Activated CD8-positive, alpha-beta memory T cell treated with anti-CD3 and anti-CD28 coated beads for 4 hours (primary cell): ENCODE data around the gene SCGB2A2.

ENCODE experiments used
- DNase-seq, 2 donors: peaks; one replicate each; pipeline ENCODE4 v3.0.0-alpha.2; 2020; ENCODE audit warnings: low read depth in 2 of 2

SCGB2A2 gene

DNA sequence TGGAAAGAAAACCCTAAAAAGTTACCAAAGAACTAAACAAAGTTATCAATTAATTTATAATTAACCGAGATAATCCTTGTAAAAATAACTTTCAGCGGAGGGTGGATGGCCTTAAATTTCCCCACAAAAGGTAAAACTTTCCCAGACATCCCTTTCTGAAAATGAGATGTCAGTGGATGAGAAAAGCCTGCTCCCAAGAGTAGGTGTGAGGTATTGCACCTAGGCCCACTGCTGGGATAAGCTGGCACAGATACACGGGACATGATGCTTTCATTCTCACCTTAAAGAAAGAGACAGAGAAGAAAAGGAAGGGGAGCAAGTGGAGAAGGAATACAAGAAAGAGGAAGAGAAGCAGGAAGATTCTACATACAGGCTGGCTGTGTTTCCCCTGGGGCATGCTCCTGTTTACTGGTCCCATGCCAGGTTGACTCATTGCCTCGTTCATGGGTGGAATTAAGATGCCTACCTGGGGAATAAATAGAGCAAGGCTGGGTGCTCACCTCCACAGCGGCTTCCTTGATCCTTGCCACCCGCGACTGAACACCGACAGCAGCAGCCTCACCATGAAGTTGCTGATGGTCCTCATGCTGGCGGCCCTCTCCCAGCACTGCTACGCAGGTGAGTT is at the start of gene SCGB2A2:
Gene SCGB2A2, plus strand, starts transcription at position 505 of the 625 bp plus-strand sequence. Its CDS starts 59 bp downstream, at position 564.
- no peak for DNase-seq

DNA sequence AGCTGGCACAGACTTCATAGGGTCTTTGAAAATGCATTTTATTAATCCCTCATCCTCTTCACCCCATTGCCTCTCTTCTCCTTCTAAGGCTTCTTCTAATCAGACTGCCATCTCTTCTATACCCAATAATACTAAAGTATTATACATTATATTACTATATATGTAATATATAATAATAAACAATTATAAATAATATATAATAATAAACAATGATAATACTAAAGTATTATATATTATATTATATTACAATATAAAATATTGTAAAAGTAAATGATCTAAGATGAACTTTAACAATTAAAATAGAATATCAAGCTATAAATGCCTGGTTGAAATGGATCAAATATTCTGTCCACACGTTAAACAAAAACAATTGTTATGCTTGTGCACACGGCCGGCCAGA is 48.5 kb upstream of the SCGB2A2 start:
- DNase-seq: no peak

DNA sequence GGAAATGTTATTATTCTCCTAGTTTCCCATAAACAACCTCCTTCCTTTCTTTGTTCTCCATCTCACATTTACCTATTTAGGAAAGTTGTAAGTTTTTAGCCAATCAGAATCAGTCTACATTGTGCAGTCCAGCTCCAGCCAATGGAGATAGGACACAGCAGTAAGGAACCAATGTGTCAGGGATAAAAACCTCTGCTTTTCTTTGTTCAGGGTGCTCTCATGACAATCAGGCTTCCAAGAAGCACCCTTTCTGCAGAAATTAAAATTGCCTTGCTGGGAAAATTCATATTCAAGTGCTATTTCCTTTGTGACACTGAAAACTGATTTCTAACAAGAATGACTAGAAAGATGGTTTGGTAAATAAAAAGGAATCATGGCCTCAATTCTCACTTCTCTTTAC is 46.9 kb upstream of the SCGB2A2 start:
- DNase-seq: no peak

DNA sequence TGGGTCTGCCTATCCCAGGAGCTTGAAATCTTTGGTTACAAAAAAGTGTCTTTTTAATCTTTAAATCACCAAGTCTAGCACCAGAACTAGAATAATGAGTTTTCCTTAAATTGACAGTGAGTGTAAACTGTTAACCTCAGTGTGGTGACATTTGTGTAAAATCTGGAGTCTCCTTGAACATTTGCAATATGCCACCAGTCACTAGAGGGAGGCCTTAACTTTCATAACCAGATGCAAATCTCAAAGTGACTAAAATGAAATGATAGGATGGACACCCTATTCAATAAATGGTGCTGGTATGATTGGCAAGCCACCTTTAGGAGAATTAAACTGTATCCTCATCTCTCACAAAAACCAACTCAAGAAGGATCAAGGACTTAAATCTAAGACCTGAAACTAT is 36.2 kb upstream of the SCGB2A2 start:
- no peak for DNase-seq

DNA sequence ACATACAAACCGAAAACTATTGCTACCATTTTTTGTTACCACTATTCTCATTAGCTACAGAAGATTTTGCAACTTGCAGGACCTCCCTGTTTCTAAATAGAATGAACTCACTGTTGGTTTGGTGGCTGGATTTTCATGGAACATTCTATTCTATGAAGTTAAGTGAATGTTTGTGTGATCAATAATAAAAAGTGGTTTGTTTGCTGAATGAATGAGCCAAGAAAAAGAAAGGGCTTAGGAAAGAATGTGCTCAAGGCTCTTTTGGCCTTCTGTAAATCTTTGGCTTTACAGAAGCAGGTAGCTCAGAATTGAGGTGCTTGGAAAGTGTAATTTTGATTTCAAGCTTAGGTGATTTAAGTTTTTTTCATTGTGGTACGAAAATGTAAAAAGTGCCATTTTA is 33.8 kb upstream of the SCGB2A2 start:
- no peak for DNase-seq

DNA sequence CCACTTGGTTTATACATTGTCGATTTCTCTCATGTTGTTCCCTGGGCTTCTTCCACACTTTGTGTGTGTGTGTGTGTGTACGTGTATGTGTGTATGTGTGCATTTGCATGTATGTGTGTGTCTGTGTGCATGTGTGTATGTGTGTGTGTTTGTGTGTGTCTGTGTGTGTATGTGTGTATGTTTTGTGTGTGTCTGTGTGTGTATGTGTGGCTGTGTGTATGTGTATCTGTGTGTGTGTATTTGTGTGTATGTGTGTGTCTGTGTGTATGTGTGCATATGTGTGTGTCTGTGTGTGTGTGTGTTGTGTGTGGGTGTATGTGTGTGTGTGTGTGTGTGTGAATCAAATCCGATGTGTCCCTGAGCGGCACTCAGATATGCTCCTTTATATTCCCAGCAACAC is 32.5 kb upstream of the SCGB2A2 start:
- DNase-seq: no peak

DNA sequence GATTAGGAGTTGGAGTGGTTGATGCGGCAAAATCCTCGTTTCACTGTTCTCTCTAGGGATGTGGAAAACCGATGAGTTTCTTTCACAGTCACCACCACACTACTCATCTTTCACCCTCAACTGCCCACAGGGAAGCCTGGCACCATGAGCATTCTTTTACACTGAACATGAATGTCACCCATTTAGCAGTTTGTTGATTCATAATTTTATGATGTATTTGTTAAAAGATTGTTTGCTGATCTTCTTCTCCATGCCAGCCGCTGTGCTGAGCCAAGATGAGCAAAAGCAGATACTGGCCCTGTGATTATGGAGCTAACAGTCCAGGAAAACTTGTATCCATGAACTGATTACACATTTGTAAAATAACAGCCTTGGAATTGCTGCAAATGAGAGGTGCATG is 31.8 kb upstream of the SCGB2A2 start:
- no peak for DNase-seq

DNA sequence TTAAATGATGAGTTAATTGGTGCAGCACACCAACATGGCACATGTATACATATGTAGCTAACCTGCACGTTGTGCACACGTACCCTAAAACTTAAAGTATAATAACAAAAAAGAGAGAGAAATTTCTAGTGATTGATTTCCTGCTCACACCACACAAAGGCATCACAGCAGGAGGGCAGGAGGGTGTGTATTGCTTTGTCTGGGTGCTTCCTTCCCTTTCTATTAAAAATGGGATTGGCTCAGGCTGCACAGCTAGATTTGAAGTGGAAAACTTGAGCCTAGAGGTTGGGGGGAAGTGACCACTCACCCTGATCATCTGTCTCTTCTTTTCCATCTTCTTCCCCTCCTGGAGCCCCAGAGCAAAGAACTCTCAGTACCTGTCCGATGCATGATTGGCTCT is 28.9 kb upstream of the SCGB2A2 start:
- no peak for DNase-seq

DNA sequence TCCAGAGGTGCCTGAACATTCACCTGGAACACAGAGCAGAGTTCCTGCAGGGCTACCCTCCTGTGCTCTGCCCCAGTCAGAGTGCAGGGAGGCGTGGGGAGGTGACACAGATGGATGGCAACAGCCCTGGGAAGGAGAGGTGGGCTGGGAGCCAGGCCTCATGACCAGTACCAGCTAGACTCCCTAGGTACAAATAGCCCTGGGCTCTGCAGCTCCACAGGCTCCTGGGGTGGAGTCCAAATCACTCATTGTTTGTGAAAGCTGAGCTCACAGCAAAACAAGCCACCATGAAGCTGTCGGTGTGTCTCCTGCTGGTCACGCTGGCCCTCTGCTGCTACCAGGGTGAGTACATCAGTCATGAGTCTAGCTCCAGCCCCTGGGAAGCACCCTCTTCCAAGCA is 27.9 kb upstream of the SCGB2A2 start, which contains the start of gene SCGB1D2:
Gene SCGB1D2, plus strand, starts transcription at position 219 of the 400 bp plus-strand sequence. Its CDS starts 69 bp downstream, at position 288.
- DNase-seq: no peak

DNA sequence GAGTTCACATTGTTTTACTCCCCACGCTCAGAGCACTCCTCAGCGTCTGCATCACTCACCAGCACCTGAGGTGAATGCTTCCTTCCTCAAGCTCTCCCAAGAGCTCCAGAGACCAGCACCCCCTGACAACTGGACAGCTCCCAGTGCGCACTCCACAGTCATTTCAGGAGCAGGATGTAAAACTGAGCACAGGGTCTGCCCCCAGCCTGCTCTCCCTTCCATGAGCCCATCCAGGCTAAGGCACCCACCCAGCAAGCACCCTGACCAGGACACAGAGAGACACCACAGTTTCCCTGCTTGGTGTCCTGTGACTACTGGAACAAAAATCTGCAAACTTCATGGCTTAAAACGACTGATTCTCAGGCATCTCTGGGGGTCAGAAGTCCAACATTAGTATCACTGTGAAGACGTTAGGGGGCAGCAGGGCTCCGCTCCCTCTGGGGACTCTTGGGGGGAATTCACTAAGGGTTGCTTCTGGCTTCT is 24.6 kb upstream of the SCGB2A2 start:
- DNase-seq: no peak

DNA sequence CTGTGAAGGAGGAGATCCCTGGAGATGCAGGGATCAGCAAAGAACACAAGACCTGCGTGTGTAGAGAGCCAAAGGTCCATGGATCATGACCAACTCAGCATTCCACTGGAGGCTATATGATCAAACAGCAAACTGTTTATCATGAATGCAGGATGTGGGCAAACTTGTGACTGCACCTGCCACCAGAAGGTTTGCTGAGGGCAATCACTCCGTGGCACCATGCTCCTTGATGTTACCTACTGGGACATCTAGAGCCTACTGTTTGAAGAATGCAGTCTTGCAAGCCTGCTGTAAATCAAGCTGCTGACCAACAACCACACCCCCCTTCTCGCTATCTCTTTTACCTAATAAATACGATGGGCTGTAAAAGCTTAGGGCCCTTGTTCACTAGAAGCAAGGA is 18.3 kb upstream of the SCGB2A2 start:
- no peak for DNase-seq

DNA sequence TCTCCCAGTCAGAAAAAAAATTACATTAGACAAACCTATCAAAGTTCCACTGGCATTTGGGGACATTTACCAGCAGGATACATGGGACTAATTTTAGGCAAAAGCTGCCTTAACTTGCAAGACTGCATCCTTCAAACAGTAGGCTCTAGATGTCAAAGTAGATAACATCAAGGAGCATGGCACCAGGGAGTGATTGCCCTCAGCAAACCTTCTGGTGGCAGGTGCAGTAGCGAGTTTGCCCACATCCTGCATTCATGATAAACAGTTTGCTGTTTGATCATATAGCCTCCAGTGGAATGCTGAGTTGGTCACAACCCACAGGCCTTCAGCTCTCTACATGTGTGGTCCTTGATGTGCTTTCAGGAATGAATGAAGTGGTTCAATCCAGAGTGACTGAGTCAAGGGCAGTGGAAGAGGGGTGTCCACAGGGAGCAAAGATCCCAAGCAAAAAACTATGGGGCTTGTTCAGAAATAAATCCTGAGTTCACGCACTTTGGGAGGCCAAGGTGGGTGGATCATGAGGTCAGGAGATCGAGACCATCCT is 15.9 kb upstream of the SCGB2A2 start:
- DNase-seq: no peak

DNA sequence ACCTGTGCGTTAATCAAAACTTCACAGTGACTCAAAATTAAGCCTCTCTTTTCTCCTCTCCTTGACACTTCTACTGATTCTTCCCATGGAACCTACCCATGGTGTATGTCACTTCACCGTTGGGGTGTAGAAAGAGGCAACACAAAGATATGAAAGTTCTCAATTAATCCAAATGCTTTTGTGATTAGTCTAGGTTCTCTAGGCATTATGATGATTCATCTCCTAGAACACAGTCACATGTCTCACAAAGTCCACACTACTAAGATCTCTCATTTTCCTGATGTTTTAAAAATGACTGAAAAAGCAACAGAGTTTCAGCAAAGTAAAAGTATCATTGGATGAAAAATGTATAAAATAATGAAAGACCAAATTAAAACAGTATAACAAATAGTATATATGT is 13.7 kb upstream of the SCGB2A2 start:
- no peak for DNase-seq

DNA sequence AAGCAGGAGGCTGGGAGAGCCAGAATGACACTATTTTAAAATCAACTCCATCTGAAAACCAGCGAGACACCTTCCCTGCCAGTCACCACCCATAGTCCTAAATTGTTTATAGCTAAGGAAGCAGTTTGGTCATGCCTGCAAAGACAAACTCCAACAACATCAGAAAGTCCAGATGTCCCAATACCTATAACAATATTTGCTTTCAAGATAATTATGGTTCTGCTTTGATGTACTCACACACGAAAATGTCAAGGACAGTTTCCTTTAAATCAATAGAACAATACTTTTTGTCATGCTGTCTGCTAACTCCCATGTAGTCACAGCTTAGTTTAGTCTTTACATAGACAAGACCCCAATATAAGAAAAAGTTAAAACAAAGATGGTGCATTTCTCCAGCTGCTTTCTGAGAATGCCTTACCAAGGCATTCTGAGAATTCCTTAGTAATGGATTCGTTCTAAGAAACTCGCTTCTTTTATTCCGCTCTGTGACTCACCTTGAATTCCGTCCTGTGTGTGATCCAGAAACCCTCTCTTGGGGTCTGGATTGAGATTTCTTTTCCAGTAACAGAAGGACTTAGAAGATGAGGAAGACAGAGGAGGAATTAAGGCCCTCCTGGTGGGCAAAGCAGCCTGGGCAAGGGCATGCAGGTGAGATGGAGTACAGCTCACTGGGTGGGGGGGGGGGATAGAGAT is 9.6 kb upstream of the SCGB2A2 start:
- DNase-seq: no peak

DNA sequence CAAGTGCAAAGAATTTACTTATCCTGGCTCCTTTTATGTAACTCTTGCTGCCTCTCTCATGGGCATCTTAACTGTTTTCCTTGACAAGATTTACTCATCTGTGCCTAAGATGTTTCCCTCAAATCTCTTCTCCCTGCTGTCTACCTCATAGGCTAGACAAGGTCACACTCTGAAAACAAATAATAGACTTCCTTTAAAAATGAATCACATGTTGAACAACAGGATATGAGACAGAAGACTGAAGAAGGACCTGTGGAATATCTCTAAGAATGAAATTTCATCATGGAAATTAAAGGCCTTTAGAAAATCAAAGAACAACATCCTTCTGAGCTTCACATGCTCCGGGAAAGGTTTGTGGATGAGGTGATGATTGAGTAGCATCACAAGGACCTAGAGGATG is 6.0 kb upstream of the SCGB2A2 start:
- no peak for DNase-seq

DNA sequence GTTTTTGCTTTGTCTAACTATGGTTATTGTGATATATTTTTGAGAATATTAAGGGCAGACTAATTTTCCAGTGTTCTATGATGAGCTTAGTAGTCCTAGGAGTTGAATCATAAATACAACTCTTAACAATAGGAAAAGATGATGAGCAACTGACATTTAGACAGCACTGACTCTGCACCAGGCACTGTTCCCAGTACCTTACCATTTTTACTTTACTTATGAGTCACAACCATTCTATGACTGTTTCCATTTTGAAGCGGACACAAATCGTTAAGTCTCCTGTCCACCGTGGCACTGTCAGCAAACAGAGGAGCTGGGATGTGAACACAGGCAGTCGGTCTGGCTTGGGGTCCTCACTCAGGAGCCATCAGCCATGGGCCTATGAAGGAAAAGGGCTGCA is 3.4 kb upstream of the SCGB2A2 start:
- no peak for DNase-seq

DNA sequence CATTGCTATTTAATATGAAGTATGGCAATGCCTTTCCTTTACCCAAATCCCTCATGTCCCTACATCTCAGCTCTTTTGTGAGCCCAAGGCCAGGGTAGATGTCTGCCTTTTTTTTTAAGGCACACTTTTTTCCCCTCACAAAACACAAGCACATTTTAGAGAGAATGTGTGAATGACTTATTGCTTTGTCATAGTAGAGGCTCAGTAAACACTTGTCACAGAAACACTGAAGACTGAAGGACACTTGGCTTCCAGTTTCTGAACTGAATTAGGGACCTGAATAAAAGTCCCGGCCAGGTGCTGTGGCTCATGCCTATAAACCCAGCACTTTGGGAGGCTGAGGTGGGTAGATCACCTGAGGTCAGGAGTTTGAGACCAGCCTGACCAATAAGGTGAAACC is 2.9 kb upstream of the SCGB2A2 start:
- no peak for DNase-seq

DNA sequence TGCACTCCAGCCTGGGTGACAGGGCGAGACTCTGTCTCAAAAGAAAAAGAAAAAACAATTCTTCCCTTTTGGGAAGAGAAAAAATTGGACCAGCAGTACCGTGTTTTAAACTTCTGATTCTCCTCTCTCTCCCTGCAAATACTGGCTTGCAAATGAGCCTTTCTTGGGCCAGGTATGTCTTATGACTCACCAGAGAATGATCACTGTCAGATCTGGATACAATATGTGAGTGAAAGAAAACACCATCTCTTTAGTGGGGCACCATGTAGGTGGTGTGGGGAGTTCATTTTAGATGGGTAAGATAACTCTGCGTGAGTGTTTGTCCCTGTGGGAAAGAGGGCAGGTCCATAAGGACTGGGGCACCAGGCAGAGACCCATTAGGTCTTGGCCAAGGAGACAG is 2.4 kb upstream of the SCGB2A2 start:
- DNase-seq: no peak

DNA sequence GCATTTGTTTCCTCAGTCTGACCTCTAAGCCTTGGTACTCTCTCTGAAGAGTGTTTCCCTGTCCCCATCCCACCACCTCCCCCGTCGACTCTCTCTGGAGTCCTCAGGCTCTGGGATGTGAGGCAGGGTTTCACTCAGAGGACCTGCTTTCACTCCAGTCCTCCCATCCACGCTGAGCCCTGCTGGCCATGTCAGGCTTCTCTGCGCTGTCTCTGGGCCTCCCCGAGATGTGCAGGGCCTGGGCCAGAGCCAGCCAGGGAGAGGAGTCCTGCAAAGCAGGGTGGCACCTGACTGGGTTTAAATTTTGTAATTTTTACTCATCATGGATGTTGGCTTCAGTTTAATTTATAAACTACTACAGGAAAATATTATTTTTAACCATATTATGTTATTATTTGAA is 3.3 kb downstream of the SCGB2A2 start:
- no peak for DNase-seq

DNA sequence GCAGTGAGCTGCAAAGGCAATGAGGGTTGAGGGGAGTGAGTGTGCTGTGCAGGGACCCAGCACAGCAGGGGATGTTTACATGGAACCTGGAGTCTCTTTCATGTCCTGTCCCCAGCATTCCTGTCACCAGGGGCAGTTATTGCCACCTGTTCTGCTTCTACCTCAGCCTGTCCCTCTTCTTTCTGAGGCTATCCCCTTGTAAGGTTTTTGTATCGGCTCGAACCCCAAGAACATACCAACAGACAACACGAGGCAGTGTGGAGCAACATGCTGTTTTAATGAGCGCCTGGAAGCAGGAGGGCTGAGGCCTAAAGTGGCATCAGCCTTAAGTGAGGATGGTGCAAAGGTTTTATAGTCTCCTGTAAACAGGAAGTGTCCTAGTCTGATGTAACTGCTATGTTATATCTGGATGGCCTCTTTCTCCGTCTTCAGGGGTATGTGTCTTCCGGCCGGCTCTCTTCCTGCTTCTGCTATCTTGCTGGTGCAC is 3.9 kb downstream of the SCGB2A2 start:
- no peak for DNase-seq

DNA sequence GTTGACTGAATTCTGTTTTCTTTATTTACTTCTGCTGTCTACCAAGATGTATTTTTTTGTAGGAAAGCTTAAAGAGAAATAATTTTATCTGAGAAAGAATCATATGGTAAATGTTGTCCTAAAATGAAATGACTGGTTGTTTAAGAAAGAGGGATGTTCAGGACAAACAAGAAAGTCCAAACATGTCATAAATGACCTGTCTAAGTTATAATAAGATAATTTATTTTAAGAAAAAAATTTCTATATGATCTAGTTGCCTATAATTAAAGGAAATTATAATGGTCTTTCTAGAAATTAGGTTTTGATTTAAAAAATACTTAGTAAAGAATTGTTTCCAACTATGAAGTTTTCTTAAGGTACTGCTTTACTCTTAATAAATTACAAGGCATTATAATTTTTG is 10.5 kb downstream of the SCGB2A2 start:
- no peak for DNase-seq

DNA sequence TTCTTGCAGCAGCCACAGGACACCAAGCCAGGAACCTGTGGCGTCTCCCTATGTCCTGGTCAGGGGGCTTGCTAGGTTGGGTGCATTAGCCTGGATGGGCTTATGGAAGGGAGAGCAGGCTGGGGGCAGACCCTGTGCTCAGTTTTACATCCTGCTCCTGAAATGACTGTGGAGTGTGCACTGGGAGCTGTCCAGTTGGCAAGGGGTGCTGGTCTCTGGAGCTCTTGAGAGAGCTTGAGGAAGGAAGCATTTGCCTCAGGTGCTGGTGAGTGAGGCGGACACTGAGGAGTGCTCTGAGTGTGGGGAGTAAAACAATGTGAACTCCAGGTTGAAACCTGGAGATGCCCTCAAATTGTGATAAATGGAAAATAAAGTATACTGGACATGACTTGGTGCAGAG is 25.5 kb downstream of the SCGB2A2 start:
- DNase-seq: no peak

DNA sequence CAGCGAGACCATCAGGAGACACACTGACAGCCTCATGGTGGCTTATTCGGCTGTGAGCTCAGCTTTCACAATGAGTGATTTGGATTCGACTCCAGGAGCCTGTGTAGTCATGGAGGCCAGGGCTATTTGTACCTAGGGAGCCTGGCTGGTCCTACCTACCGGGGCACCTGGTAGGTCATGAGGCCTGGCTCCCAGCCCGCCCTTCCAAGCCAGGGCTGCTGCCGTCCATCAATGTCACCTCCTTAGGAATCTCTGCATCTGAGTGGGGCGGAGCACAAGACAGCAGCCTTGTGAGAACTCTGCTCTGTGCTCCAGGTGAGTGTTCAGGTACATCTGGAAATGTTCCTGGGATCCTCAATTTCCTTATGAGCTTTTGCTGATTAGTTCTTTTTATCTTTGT is 29.0 kb downstream of the SCGB2A2 start, which contains the start of gene SCGB1D4:
Gene SCGB1D4, minus strand, starts transcription at position 101 of the 400 bp plus-strand sequence. Its CDS starts 65 bp downstream, at position 36.
- DNase-seq: no peak
